Esophagus squamous epithelium (tissue), 4 donors: ENCODE results near the gene SUPT20H.

Source experiments
- POLR2A ChIP-seq, 4 donors: fragments of 450-650 bp; IDR thresholded peaks; one replicate each; pipeline ENCODE4 v1.6.1; 2017; ENCODE audit warnings: antibody characterized with exemption in 4 of 4, mild to moderate bottlenecking in 4 of 4, moderate library complexity in 3 of 4
- TF ChIP-seq, protein P1 (sequence below), 6 experiments: fragments of 450-650 bp in 4 of 6; fragments of 200-600 bp in 2 of 6; sonication (generic) in 2 of 6; IDR thresholded peaks; one replicate each; pipeline ENCODE4 v1.5.1; 2016 to 2019; ENCODE audit warnings: antibody characterized with exemption in 6 of 6, mild to moderate bottlenecking in 4 of 6, moderate library complexity in 4 of 6

DNA sequence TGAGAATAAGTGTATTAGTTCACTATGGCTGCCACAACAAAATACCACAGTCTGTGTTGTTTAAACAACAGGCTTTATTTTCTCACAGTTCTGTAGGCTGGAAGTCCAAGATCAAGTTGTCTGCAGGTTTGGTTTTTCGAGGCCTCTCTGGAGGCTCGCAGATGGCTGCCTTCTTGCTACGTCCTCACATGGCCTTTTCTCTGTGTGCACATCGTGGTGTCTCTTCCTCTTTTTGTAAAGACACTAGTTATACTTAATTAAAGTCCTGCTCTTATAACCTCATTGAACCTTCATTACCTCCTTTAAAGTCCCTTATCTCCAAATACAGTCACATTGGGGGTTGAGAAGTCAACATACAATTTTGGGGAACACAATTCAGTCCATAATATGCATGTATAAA is 35.4 kb upstream of the SUPT20H start:
- TF ChIP-seq, protein P1, sequence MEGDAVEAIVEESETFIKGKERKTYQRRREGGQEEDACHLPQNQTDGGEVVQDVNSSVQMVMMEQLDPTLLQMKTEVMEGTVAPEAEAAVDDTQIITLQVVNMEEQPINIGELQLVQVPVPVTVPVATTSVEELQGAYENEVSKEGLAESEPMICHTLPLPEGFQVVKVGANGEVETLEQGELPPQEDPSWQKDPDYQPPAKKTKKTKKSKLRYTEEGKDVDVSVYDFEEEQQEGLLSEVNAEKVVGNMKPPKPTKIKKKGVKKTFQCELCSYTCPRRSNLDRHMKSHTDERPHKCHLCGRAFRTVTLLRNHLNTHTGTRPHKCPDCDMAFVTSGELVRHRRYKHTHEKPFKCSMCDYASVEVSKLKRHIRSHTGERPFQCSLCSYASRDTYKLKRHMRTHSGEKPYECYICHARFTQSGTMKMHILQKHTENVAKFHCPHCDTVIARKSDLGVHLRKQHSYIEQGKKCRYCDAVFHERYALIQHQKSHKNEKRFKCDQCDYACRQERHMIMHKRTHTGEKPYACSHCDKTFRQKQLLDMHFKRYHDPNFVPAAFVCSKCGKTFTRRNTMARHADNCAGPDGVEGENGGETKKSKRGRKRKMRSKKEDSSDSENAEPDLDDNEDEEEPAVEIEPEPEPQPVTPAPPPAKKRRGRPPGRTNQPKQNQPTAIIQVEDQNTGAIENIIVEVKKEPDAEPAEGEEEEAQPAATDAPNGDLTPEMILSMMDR (IDR thresholded peaks at IDR 0.05), result no peak
- no peak for TF ChIP-seq POLR2A (IDR thresholded peaks at IDR 0.05)
